Measurements from ENCODE around the gene THUMPD1. TPM values are rescaled to one million over a fixed set of nuclear protein-coding genes. Genes with fewer than 3 reads are reported as not detected.

Gene THUMPD1
- total RNA-seq, 1 donor from 2014 or later: 41.1 TPM

GRCh38 chr16:20749474-20749873 lies 7.9 kb upstream of the THUMPD1 start:
- no peaks in the 10 kb centered on the region for H3K4me1 Mint-ChIP-seq
- DNase-seq (no peak), ATAC-seq (ENCODE audit: low read depth) (no peak)
- H3K4me3 Mint-ChIP-seq: no peak overlapping the region
- H3K27me3 Mint-ChIP-seq: peaks cover 2% of the 10 kb centered on the region
- no peak overlapping the region for H3K27ac Mint-ChIP-seq
- CTCF ChIA-PET: no interaction called here
- TF ChIP-seq CTCF (IDR thresholded peaks at IDR 0.05): no peak
- H3K36me3 Mint-ChIP-seq (ENCODE audit: low read depth): peaks cover 2% of the 10 kb centered on the region
- POLR2A ChIA-PET: no interaction called here
- peaks cover 15% of the 10 kb centered on the region for H3K9me3 Mint-ChIP-seq
- intact Hi-C loops (cut with micrococcal nuclease): no loop called here

- ChIA-PET CTCF (no interaction called here), POLR2A (no interaction called here)
- DNase-seq: no peak
- no peak overlapping the region for H3K4me3 Mint-ChIP-seq
- no peak for ATAC-seq (ENCODE audit: low read depth)
- peaks cover 2% of the 10 kb centered on the region for H3K36me3 Mint-ChIP-seq (ENCODE audit: low read depth)
- H3K4me1 Mint-ChIP-seq: peaks cover under 1% of the 10 kb centered on the region
- H3K27ac Mint-ChIP-seq: no peak overlapping the region
- intact Hi-C loops (cut with micrococcal nuclease): no loop called here
- no peak for TF ChIP-seq CTCF (IDR thresholded peaks at IDR 0.05)
- H3K9me3 Mint-ChIP-seq: peaks cover 15% of the 10 kb centered on the region
- peaks cover 2% of the 10 kb centered on the region for H3K27me3 Mint-ChIP-seq
These were observed 5.6 kb upstream of the THUMPD1 start for GRCh38 chr16:20747030-20747816.

GRCh38 chr16:20746461-20746860 lies 4.8 kb upstream of the THUMPD1 start:
- H3K4me3 Mint-ChIP-seq: no peak overlapping the region
- H3K27ac Mint-ChIP-seq: no peak overlapping the region
- ChIA-PET POLR2A (no interaction called here), CTCF (no interaction called here)
- DNase-seq (no peak), ATAC-seq (ENCODE audit: low read depth) (no peak)
- H3K27me3 Mint-ChIP-seq: no peaks in the 10 kb centered on the region
- H3K36me3 Mint-ChIP-seq (ENCODE audit: low read depth): peaks cover 6% of the 10 kb centered on the region
- TF ChIP-seq CTCF (IDR thresholded peaks at IDR 0.05): no peak
- intact Hi-C loops (cut with micrococcal nuclease): no loop called here
- peaks cover 7% of the 10 kb centered on the region for H3K4me1 Mint-ChIP-seq
- H3K9me3 Mint-ChIP-seq: peaks cover 15% of the 10 kb centered on the region

- CTCF ChIA-PET: no interaction called here
- no peaks in the 10 kb centered on the region for H3K27me3 Mint-ChIP-seq
- intact Hi-C loops (cut with micrococcal nuclease): no loop called here
- no peak for TF ChIP-seq CTCF (IDR thresholded peaks at IDR 0.05)
- peaks cover 15% of the 10 kb centered on the region for H3K9me3 Mint-ChIP-seq
- no peak overlapping the region for H3K4me3 Mint-ChIP-seq
- no peak for ATAC-seq (ENCODE audit: low read depth)
- POLR2A ChIA-PET: no interaction called here
- H3K4me1 Mint-ChIP-seq: peaks cover 16% of the 10 kb centered on the region
- DNase-seq: no peak
- H3K27ac Mint-ChIP-seq: no peak overlapping the region
- H3K36me3 Mint-ChIP-seq (ENCODE audit: low read depth): peaks cover 12% of the 10 kb centered on the region
These were observed 3.4 kb upstream of the THUMPD1 start for GRCh38 chr16:20744922-20745440.

GRCh38 chr16:20743591-20743990 lies 2.0 kb upstream of the THUMPD1 start:
- intact Hi-C loops (cut with micrococcal nuclease): no loop called here
- ATAC-seq (ENCODE audit: low read depth) (no peak), DNase-seq (no peak)
- H3K9me3 Mint-ChIP-seq: peaks cover 15% of the 10 kb centered on the region
- peaks cover 16% of the 10 kb centered on the region for H3K36me3 Mint-ChIP-seq (ENCODE audit: low read depth)
- no peak overlapping the region for H3K27ac Mint-ChIP-seq
- POLR2A ChIA-PET: no interaction called here
- H3K27me3 Mint-ChIP-seq: no peaks in the 10 kb centered on the region
- CTCF ChIA-PET: no interaction called here
- peaks cover 24% of the 10 kb centered on the region for H3K4me1 Mint-ChIP-seq
- H3K4me3 Mint-ChIP-seq: no peak overlapping the region
- no peak for TF ChIP-seq CTCF (IDR thresholded peaks at IDR 0.05)
